A549 (cell line): ENCODE results near the gene APOC3. TPM values are rescaled to one million over a fixed set of nuclear protein-coding genes. Genes with fewer than 3 reads are reported as not detected.

Experiments
- ATAC-seq, 2 experiments: fragments of 200-7000 bp in 1 of 2; fragments of >200 bp in 1 of 2; cut with Nextera tagmentation in 1 of 2; cut with Tn5 transposase in 1 of 2; 3 replicates each; pipeline versions ENCODE4 v1.8.0 to v1.9.1; 2018 to 2020; ENCODE audit warnings: mild to moderate bottlenecking in 1 of 2, moderate library complexity in 1 of 2
- CTCF ChIA-PET: fragments of 300-600 bp; sonication (Branson Sonifier 250); formaldehyde crosslinking; extraction: SDS; loops from one replicate; lab custom pipeline; 2021; ENCODE audit warnings: antibody characterized with exemption, inconsistent platforms; lab: Yijun Ruan, JAX
- POLR2A ChIA-PET: fragments of 350-600 bp; formaldehyde crosslinking; extraction: SDS; loops from one replicate; lab custom pipeline; 2021; ENCODE audit warnings: antibody characterized with exemption, inconsistent platforms; lab: Yijun Ruan, JAX
- DNase-seq, 2 experiments: peaks; one replicate each; pipeline versions ENCODE4 v3.0.0 to v3.0.0-alpha.2; 2011 to 2016; ENCODE audit warnings: low read depth in 1 of 2, low spot score in 1 of 2
- FAIRE-seq: peaks from 2 replicates; lab custom pipeline; 2011; peaks lifted over from hg19 to GRCh38; lab: Jason Lieb, UNC
- H3K27ac ChIP-seq, 2 experiments: fragments of >200 bp; sonication (Bioruptor Twin); formaldehyde crosslinking; 3 replicates each; pipeline ENCODE4 v1.5.1; 2016 to 2017
- H3K4me1 ChIP-seq: fragments of >200 bp; sonication (Bioruptor Twin); formaldehyde crosslinking; 3 replicates; pipeline ENCODE4 v1.6.1; 2016
- H3K4me2 ChIP-seq: fragments of >200 bp; sonication (Bioruptor Twin); formaldehyde crosslinking; 3 replicates; pipeline ENCODE4 v1.6.1; 2016
- H3K4me3 ChIP-seq: fragments of >200 bp; sonication (Bioruptor Twin); formaldehyde crosslinking; 3 replicates; pipeline ENCODE4 v1.5.1; 2016
- H3K9me3 ChIP-seq: fragments of >200 bp; sonication (Bioruptor Twin); formaldehyde crosslinking; 3 replicates; pipeline ENCODE4 v1.6.1; 2016
- BHLHE40 ChIP-seq: IDR thresholded peaks from 2 replicates; pipeline ENCODE4 v1.6.1; 2012; ENCODE audit warnings: low read depth, low read length, inconsistent platforms
- CEBPB ChIP-seq, 2 experiments: fragments of >200 bp in 1 of 2; sonication (Bioruptor Twin) in 1 of 2; formaldehyde crosslinking in 1 of 2; IDR thresholded peaks; 2 replicates each; pipeline ENCODE4 v1.6.1; 2012 to 2016
- EHF ChIP-seq: fragments of 250-450 bp; sonication (Bioruptor Pico); IDR thresholded peaks from 2 replicates; pipeline ENCODE4 v1.5.0; 2020; ENCODE audit warnings: mild to moderate bottlenecking
- EHMT2 ChIP-seq: fragments of 200-600 bp; sonication (generic); IDR thresholded peaks from 2 replicates; pipeline ENCODE4 v1.6.1; 2016; ENCODE audit warnings: antibody characterized with exemption, low read depth, mild to moderate bottlenecking, moderate library complexity
- ESRRA ChIP-seq: fragments of 150-350 bp; IDR thresholded peaks from 2 replicates; pipeline ENCODE4 v1.6.1; 2014; ENCODE audit warnings: mild to moderate bottlenecking, low read length, borderline replicate concordance
- FOSL2 ChIP-seq, 2 experiments: fragments of 450-650 bp in 1 of 2; fragments of >200 bp in 1 of 2; sonication (Bioruptor Twin) in 1 of 2; formaldehyde crosslinking; IDR thresholded peaks; 2 replicates each; pipeline versions ENCODE4 v1.5.0 to v1.6.1; 2016 to 2020; ENCODE audit warnings: mild to moderate bottlenecking in 1 of 2, moderate library complexity in 1 of 2
- HOXB13 ChIP-seq: fragments of 250-450 bp; sonication (Bioruptor Pico); IDR thresholded peaks from 2 replicates; pipeline ENCODE4 v1.5.0; 2020; ENCODE audit warnings: low read depth, mild to moderate bottlenecking, moderate library complexity
- JUNB ChIP-seq: fragments of >200 bp; sonication (Bioruptor Twin); formaldehyde crosslinking; IDR thresholded peaks from 2 replicates; pipeline ENCODE4 v1.6.1; 2016
- KDM5A ChIP-seq: fragments of 200-600 bp; sonication (generic); IDR thresholded peaks from 2 replicates; pipeline ENCODE4 v1.6.1; 2016; ENCODE audit warnings: antibody characterized with exemption, mild to moderate bottlenecking
- MAFK ChIP-seq: fragments of 450-650 bp; IDR thresholded peaks from 2 replicates; pipeline ENCODE4 v1.6.1; 2014; ENCODE audit not compliant: partially characterized antibody
- MYC ChIP-seq: IDR thresholded peaks from 2 replicates; pipeline ENCODE4 v1.6.1; 2012; ENCODE audit warnings: mild to moderate bottlenecking, inconsistent platforms, low read length, improper control_type of control experiment, borderline replicate concordance
- PBX3 ChIP-seq: IDR thresholded peaks from 2 replicates; pipeline ENCODE4 v1.6.1; 2012
- RCOR1 ChIP-seq: fragments of 150-350 bp; IDR thresholded peaks from 2 replicates; pipeline ENCODE4 v1.6.1; 2014; ENCODE audit warnings: antibody characterized with exemption, low read length, low read depth
- RFX5 ChIP-seq: fragments of 450-650 bp; IDR thresholded peaks from 2 replicates; pipeline ENCODE4 v1.7.1; 2014; ENCODE audit warnings: antibody characterized with exemption, mild to moderate bottlenecking, moderate library complexity
- SMC3 ChIP-seq: fragments of >200 bp; sonication (Bioruptor Twin); formaldehyde crosslinking; IDR thresholded peaks from 3 replicates; pipeline ENCODE4 v1.6.1; 2018; ENCODE audit warnings: inconsistent platforms
- SREBF2 ChIP-seq: fragments of 450-650 bp; IDR thresholded peaks from 2 replicates; pipeline ENCODE4 v1.6.1; 2014; ENCODE audit warnings: mild to moderate bottlenecking, moderate library complexity
- TFCP2L1 ChIP-seq: fragments of 250-450 bp; sonication (Bioruptor Pico); IDR thresholded peaks from 2 replicates; pipeline ENCODE4 v1.5.0; 2021; ENCODE audit warnings: mild to moderate bottlenecking
- ZFP36 ChIP-seq: fragments of 450-650 bp; IDR thresholded peaks from 2 replicates; pipeline ENCODE4 v1.6.1; 2014; ENCODE audit warnings: borderline replicate concordance; ENCODE audit not compliant: partially characterized antibody
- WGBS: methylation state at CpG from one replicate; pipeline ENCODE4 v1.1.6; 2017; ENCODE audit errors: missing lambda C conversion rate; 5-methylcytosine and 5-hydroxymethylcytosine counted together
- polyA plus RNA-seq, 4 experiments: library from polyadenylated mRNA; depleted of rRNA in 3 of 4; stranded (reverse); fragments of >200 nt; fragmentation: RNase III in 1 of 4; extraction: RNeasy Plus Mini Kit Qiagen cat#74134 plus additional on column Dnase treatment in 1 of 4; gene quantifications; 2 replicates in 3 of 4; 3 replicates in 1 of 4; pipeline ENCODE4 v1.2.3, GENCODE V29; 2011 to 2017
- TF ChIP-seq, protein P1 (sequence below): fragments of >200 bp; sonication (Bioruptor Twin); formaldehyde crosslinking; IDR thresholded peaks from 3 replicates; pipeline ENCODE4 v1.5.1; 2016
- TF ChIP-seq, protein P2 (sequence below): IDR thresholded peaks from 2 replicates; pipeline ENCODE4 v1.6.1; 2012; ENCODE audit warnings: low read depth, borderline replicate concordance

APOC3 gene
- polyA plus RNA-seq, 2 of the 4 experiments (the other 2 are of a cell fraction): not detected

GRCh38 chr11:116823031-116823843, 6.5 kb upstream of the APOC3 start, which contains the start of gene APOA4:
TSS of gene APOA4 (minus strand) at chr11:116823304. CDS start at chr11:116823191, 113 bp downstream.
- H3K4me3 ChIP-seq: no peak within 1 kb of the TSS
- no peaks in the 10 kb centered on the region for H3K4me1 ChIP-seq
- ChIA-PET POLR2A (interaction anchor here (1.0 kb wide), 1 partner anchor 36 kb away, joined by 3 read pairs; no protein-coding TSS in a partner anchor), CTCF (interaction anchor here (2.4 kb wide), 1 partner anchor 13 kb away, joined by 9 read pairs; no protein-coding TSS in a partner anchor)
- H3K9me3 ChIP-seq: no peaks in the 10 kb centered on the region
- FAIRE-seq (no peak), DNase-seq (no peak), ATAC-seq (no peak)
- 67% methylated on average over 10 of the region's 16 CpGs for WGBS
- H3K4me2 ChIP-seq: no peak within 1 kb of the TSS
- TF ChIP-seq CEBPB (IDR thresholded peaks at IDR 0.05) (no peak), TFCP2L1 (CRISPR knock-in tag) (no peak), RFX5 (no peak), ZFP36 (no peak), BHLHE40 (no peak), JUNB (no peak), EHMT2 (no peak)
- no peak within 1 kb of the TSS for H3K27ac ChIP-seq

DNA sequence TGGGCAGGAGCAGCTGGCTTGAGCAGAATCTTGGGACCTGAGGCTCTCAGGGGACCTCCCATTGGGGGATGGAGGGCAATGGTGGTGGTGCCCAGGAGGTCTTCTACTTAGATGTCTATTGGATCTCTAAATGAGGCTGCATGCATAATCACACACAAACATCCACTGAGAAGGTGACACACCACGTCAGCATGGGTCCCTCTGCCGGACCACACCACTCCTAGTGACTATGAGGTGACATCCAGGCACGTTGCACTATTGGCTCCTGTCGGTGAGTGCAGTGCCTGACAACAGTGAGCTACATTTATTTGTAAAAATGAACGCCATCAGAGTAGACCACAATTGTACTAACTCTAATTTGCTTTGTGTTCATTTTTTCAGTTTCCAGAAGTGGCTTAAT, 4.3 kb upstream of the APOC3 start:
- TF ChIP-seq HOXB13 (CRISPR knock-in tag) (no peak), EHF (CRISPR knock-in tag) (no peak), MAFK (no peak), SREBF2 (no peak), ESRRA (no peak)
- TF ChIP-seq, protein P1, sequence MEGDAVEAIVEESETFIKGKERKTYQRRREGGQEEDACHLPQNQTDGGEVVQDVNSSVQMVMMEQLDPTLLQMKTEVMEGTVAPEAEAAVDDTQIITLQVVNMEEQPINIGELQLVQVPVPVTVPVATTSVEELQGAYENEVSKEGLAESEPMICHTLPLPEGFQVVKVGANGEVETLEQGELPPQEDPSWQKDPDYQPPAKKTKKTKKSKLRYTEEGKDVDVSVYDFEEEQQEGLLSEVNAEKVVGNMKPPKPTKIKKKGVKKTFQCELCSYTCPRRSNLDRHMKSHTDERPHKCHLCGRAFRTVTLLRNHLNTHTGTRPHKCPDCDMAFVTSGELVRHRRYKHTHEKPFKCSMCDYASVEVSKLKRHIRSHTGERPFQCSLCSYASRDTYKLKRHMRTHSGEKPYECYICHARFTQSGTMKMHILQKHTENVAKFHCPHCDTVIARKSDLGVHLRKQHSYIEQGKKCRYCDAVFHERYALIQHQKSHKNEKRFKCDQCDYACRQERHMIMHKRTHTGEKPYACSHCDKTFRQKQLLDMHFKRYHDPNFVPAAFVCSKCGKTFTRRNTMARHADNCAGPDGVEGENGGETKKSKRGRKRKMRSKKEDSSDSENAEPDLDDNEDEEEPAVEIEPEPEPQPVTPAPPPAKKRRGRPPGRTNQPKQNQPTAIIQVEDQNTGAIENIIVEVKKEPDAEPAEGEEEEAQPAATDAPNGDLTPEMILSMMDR: no peak
- TF ChIP-seq, protein P2, sequence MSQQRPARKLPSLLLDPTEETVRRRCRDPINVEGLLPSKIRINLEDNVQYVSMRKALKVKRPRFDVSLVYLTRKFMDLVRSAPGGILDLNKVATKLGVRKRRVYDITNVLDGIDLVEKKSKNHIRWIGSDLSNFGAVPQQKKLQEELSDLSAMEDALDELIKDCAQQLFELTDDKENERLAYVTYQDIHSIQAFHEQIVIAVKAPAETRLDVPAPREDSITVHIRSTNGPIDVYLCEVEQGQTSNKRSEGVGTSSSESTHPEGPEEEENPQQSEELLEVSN: no peak
- CTCF ChIA-PET: interaction anchor here (2.6 kb wide), 1 partner anchor 11 kb away, joined by 11 read pairs; no protein-coding TSS in a partner anchor
- Histone ChIP-seq H3K4me3 (no peak overlapping the region), H3K4me2 (no peak overlapping the region), H3K9me3 (no peaks in the 10 kb centered on the region), H3K27ac (no peak overlapping the region), H3K4me1 (no peaks in the 10 kb centered on the region)
- DNase-seq (no peak), ATAC-seq (no peak), FAIRE-seq (no peak)
- WGBS: 32% methylated on average over 5 of the region's 5 CpGs
- POLR2A ChIA-PET: no interaction called here

DNA sequence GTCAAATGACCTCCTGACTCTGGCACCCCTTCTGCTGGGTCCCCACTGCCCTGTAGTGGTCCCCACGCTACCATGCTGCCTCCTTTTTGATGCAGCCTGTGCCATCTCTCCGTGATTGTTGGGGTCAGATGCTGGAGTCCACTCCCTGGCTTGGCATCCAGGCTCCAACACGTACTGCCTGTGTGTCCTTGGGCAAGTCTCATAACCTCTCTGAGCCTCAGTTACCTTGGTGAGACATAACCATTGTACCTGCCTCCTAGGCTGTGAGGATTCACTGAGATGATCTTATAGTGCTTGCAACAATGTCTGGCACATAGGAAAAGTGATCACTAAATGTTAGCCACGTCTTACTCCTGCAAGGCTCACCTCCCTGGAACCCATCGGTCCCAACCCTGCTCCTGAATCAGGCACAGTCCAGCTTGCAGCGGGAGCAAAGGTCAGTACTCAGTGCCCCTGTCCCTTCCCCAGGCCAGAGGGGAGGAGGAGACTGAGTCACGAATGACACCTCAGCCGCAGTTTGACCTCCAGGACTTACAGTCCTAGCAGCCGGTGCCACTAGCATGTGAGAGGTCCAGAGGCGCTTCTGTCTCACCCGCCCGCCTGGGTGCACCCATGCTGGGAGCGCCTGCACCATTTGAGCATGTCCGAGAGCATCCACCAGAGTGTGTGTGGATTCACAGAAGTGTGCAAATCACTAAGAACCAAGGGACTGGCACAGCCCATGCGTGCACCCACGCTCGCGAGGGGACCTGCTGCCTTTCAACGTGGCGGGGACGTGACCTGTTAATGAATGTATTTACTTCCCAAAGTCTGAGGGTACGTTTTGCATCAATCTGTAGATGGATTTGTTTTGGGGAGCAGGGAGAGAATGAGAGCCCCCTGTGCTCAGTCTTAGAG, 3.6 kb upstream of the APOC3 start:
- ChIA-PET POLR2A (no interaction called here), CTCF (interaction anchor here (1.3 to 2.6 kb wide), 2 partner anchors 10 to 32 kb away, joined by 3 to 11 read pairs; no protein-coding TSS in a partner anchor)
- no peak for ATAC-seq
- Histone ChIP-seq H3K9me3 (no peaks in the 10 kb centered on the region), H3K4me1 (no peaks in the 10 kb centered on the region), H3K4me3 (no peak overlapping the region), H3K4me2 (no peak overlapping the region), H3K27ac (no peak overlapping the region)
- FAIRE-seq: no peak
- TF ChIP-seq KDM5A (no peak), PBX3 (no peak), RCOR1 (no peak), FOSL2 (IDR thresholded peaks at IDR 0.05) (no peak), FOSL2 (CRISPR knock-in tag; IDR thresholded peaks at IDR 0.05) (no peak), MAFK (no peak), SMC3 (no peak), MYC (no peak)
- no peak for DNase-seq
- WGBS: 65% methylated on average over 13 of the region's 22 CpGs
